K562 (cell line): ENCODE results near the gene LRRC15. TPM values are rescaled to one million over a fixed set of nuclear protein-coding genes. Genes with fewer than 3 reads are reported as not detected.

Source experiments
- ATAC-seq: fragments of 200-7000 bp; cut with Tn5 transposase; 3 replicates; pipeline ENCODE4 v1.9.1; 2020; ENCODE audit warnings: moderate library complexity
- BruUV-seq: library from RNA; stranded (reverse); fragments of 400-500 nt; replicated peaks from 2 replicates; lab custom pipeline; 2021; lab: Mats Ljungman, UMichigan
- CTCF ChIA-PET: fragments of 300-600 bp; formaldehyde crosslinking; extraction: SDS; loops from one replicate; lab custom pipeline; 2021; ENCODE audit warnings: low intra/inter-chr PET ratio; lab: Yijun Ruan, JAX
- POLR2A ChIA-PET: fragments of 300-600, 350-650 bp; sonication (Branson Sonifier 250); formaldehyde crosslinking; extraction: SDS; loops from one replicate; lab custom pipeline; 2021; ENCODE audit warnings: antibody characterized with exemption, inconsistent platforms; lab: Yijun Ruan, JAX
- DNase-seq, 4 experiments: peaks; one replicate each; pipeline versions ENCODE4 v3.0.0 to v3.0.0-alpha.2; 2011 to 2018; ENCODE audit warnings: low spot score in 3 of 4, mixed read lengths in 3 of 4; ENCODE audit errors: extremely low read depth in 1 of 4
- FAIRE-seq: peaks from 2 replicates; lab custom pipeline; 2011; peaks lifted over from hg19 to GRCh38; lab: Jason Lieb, UNC
- H2AFZ ChIP-seq: 2 replicates; pipeline ENCODE4 v1.6.0; 2011; ENCODE audit warnings: low read depth, low read length, control low read depth, inconsistent platforms
- H3K27ac ChIP-seq: fragments of 200-600 bp; 3 replicates; pipeline ENCODE4 v1.8.0; 2011; ENCODE audit warnings: low read depth, mild to moderate bottlenecking, control low read depth, inconsistent platforms, low read length, moderate library complexity, mixed read lengths; ENCODE audit errors: extremely low read depth
- H3K27me3 ChIP-seq, 2 experiments: fragments of 300-600 bp in 1 of 2; 2 replicates in 1 of 2; 3 replicates in 1 of 2; pipeline versions ENCODE4 v1.6.0 to v1.8.0; 2011; ENCODE audit warnings: inconsistent platforms in 2 of 2, low read length in 2 of 2, mild to moderate bottlenecking in 1 of 2, mixed read lengths in 1 of 2, moderate library complexity in 1 of 2; ENCODE audit not compliant: control insufficient read depth in 2 of 2, insufficient read depth in 2 of 2
- H3K36me3 ChIP-seq: fragments of 300-600 bp; 3 replicates; pipeline ENCODE4 v1.8.0; 2011; ENCODE audit warnings: mild to moderate bottlenecking, low read length, inconsistent platforms; ENCODE audit not compliant: control insufficient read depth, insufficient read depth
- H3K4me1 ChIP-seq, 2 experiments: fragments of 200-600 bp in 1 of 2; replicated peaks in 1 of 2; 2 replicates in 1 of 2; 3 replicates in 1 of 2; pipeline versions ENCODE4 v1.5.1 to v1.8.0; 2011; ENCODE audit warnings: inconsistent platforms in 2 of 2, low read length in 2 of 2, mild to moderate bottlenecking in 1 of 2, mixed read lengths in 1 of 2, moderate library complexity in 1 of 2; ENCODE audit not compliant: control insufficient read depth in 2 of 2, insufficient read depth in 2 of 2
- H3K4me2 ChIP-seq: 2 replicates; pipeline ENCODE4 v1.6.1; 2011; ENCODE audit warnings: low read length, control low read depth, inconsistent platforms, mixed read lengths; ENCODE audit not compliant: insufficient read depth
- H3K4me3 ChIP-seq: fragments of 200-600 bp; sonication (generic), shearing (Covaris generic); 2 replicates; pipeline ENCODE4 v1.5.1; 2016; ENCODE audit warnings: control low read depth, inconsistent platforms
- H3K79me2 ChIP-seq: fragments of 200-600 bp; 3 replicates; pipeline ENCODE4 v1.8.0; 2011; ENCODE audit warnings: low read length, inconsistent platforms; ENCODE audit not compliant: control insufficient read depth, insufficient read depth
- H3K9ac ChIP-seq, 2 experiments: 2 replicates each; pipeline versions ENCODE4 v1.6.0 to v1.6.1; 2011; ENCODE audit warnings: low read depth in 2 of 2, low read length in 2 of 2, control low read depth in 1 of 2, inconsistent platforms in 1 of 2, mild to moderate bottlenecking in 1 of 2, mixed read lengths in 1 of 2; ENCODE audit not compliant: insufficient read depth in 1 of 2
- H3K9me1 ChIP-seq: one replicate; pipeline ENCODE4 v1.6.0; 2011; ENCODE audit warnings: inconsistent platforms, mild to moderate bottlenecking, low read length, moderate library complexity; ENCODE audit not compliant: control insufficient read depth, insufficient read depth
- H3K9me3 ChIP-seq: replicated peaks from 2 replicates; pipeline ENCODE4 v1.5.1; 2011; ENCODE audit warnings: low read depth, low read length, inconsistent platforms; ENCODE audit not compliant: control insufficient read depth, insufficient read depth
- H4K20me1 ChIP-seq: replicated peaks from 2 replicates; pipeline ENCODE4 v1.6.1; 2011; ENCODE audit warnings: low read length, inconsistent platforms, mixed read lengths; ENCODE audit not compliant: control insufficient read depth, insufficient read depth
- MEIS2 ChIP-seq: fragments of 450-650 bp; IDR thresholded peaks from 2 replicates; pipeline ENCODE4 v1.6.1; 2014; ENCODE audit warnings: mild to moderate bottlenecking; ENCODE audit not compliant: partially characterized antibody
- SAFB2 ChIP-seq: fragments of 200-400 bp; formaldehyde crosslinking; IDR thresholded peaks from 2 replicates; pipeline ENCODE4 v1.6.1; 2018; ENCODE audit warnings: borderline replicate concordance, low read length, low read depth, moderate library complexity; ENCODE audit not compliant: severe bottlenecking
- WGBS: fragments of 100-300 bp; shearing (Covaris generic); methylation state at CpG from one replicate; pipeline ENCODE4 v1.1.6; 2016; ENCODE audit warnings: low coverage, mixed read lengths; ENCODE audit not compliant: insufficient coverage; ENCODE audit errors: missing lambda C conversion rate; 5-methylcytosine and 5-hydroxymethylcytosine counted together
- in situ Hi-C: fragments of 300-500 bp; cut with MboI; formaldehyde crosslinking; loops from 4 replicates; pipeline ENCODE4 v1.15.0; 2018; ENCODE audit warnings: inconsistent platforms, mixed read lengths
- intact Hi-C: fragments of 100-400 bp; cut with micrococcal nuclease; formaldehyde crosslinking; loops from 2 replicates; pipeline ENCODE4 v1.14.2; 2022
- polyA plus RNA-seq, 8 experiments: library from polyadenylated mRNA; depleted of rRNA in 4 of 8; stranded (reverse) in 5 of 8; unstranded in 3 of 8; fragments of >200 nt; fragmentation: Nextera tagmentation in 2 of 8; fragmentation: Illumina TruSeq in 1 of 8; extraction: Ambion mirVana in 2 of 8; extraction: Trizol in 1 of 8; gene quantifications; 2 replicates each; pipeline versions ENCODE4 v1.2.1 to v1.2.3, GENCODE V29; 2011 to 2014; ENCODE audit warnings: inconsistent platforms in 1 of 8, missing spikeins in 1 of 8
- total RNA-seq, 7 experiments: library from RNA; depleted of rRNA in 6 of 7; stranded (reverse); fragments of >200 nt in 6 of 7; fragmentation: Illumina TruSeq in 2 of 7; extraction: Trizol in 2 of 7; gene quantifications; 2 replicates each; pipeline versions ENCODE4 v1.2.1 to v1.2.3, GENCODE V29; 2011 to 2021; ENCODE audit warnings: low replicate concordance in 1 of 7
- TF ChIP-seq, protein P1 (sequence below): sonication (generic); formaldehyde crosslinking; IDR thresholded peaks from 2 replicates; pipeline ENCODE4 v1.8.0; 2022; ENCODE audit warnings: mild to moderate bottlenecking, missing genetic modification reagents
- TF ChIP-seq, protein P2 (sequence below): sonication (generic); formaldehyde crosslinking; IDR thresholded peaks from 2 replicates; pipeline ENCODE4 v1.9.0; 2022; ENCODE audit warnings: mild to moderate bottlenecking, missing genetic modification reagents
- TF ChIP-seq, protein P3 (sequence below), 2 experiments: IDR thresholded peaks in 1 of 2; conservative IDR thresholded peaks in 1 of 2; 2 replicates each; pipeline ENCODE4 v1.6.1; 2016; ENCODE audit warnings: low read depth in 2 of 2, mild to moderate bottlenecking in 1 of 2, missing compliant biosample characterization in 1 of 2, missing genetic modification characterization in 1 of 2, moderate library complexity in 1 of 2
- TF ChIP-seq, protein P4 (sequence below): fragments of 450-650 bp; IDR thresholded peaks from 2 replicates; pipeline ENCODE4 v1.6.1; 2016

Gene LRRC15
- total and polyA plus RNA-seq, 9 of the 15 experiments (the other 6 are each of a cell fraction or from before 2014, with no cell fraction given), result not detected

DNA sequence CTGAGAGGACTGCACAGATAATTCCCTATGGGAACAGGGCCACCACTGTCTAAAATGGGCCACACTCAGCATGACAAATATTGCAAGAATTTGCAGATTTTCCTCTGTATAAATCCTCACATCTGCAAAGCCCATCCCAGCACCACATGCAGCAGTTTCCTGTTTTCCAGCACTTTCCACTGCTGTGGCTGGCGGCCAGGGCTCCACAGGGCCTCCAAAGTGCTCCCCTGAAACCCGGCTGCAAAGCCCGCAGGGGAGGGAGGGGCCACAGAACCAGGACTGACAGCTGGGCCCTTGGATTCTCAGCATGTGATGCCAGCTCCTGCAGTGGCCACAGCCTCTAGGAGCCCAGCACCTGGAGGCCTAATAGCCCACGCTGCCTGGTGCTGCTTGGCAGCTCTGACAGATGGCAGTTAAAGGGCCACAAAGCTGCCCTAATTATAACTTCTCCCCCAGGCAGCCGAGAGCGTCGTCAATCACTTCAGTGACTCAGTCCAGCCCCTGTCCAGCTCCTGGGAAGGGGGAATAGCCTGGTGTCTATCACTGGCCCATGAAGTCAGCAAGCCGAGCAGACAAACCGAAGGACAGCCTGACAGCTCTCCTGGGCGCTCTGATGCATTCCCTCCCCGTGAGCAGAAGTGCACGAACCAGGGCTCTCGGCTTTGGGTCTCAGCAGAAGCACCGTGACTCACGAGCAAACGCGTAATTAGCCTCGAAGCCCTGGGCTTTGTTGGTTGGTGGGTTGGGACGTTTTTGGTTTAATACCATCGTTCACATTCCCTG, 4.7 kb downstream of the LRRC15 start:
- no peak overlapping the region for H3K4me2 ChIP-seq
- in situ Hi-C loops, result no loop called here
- no peaks in the 10 kb centered on the region for H3K36me3 ChIP-seq
- peak; percentile 11; the same call in 2 of the 3 replicates for ATAC-seq
- no peaks in the 10 kb centered on the region for H3K9me1 ChIP-seq
- no peak overlapping the region for H3K4me3 ChIP-seq
- H3K9me3 ChIP-seq, result no peaks in the 10 kb centered on the region
- POLR2A ChIA-PET, result interaction anchor here (0.7 to 1.5 kb wide), 3 partner anchors 9 to 16 kb away, joined by 3 to 6 read pairs (median 4); no protein-coding TSS in a partner anchor
- no peak for DNase-seq
- TF ChIP-seq MEIS2 (peak; percentile 59), SAFB2 (no peak)
- TF ChIP-seq, protein P1, sequence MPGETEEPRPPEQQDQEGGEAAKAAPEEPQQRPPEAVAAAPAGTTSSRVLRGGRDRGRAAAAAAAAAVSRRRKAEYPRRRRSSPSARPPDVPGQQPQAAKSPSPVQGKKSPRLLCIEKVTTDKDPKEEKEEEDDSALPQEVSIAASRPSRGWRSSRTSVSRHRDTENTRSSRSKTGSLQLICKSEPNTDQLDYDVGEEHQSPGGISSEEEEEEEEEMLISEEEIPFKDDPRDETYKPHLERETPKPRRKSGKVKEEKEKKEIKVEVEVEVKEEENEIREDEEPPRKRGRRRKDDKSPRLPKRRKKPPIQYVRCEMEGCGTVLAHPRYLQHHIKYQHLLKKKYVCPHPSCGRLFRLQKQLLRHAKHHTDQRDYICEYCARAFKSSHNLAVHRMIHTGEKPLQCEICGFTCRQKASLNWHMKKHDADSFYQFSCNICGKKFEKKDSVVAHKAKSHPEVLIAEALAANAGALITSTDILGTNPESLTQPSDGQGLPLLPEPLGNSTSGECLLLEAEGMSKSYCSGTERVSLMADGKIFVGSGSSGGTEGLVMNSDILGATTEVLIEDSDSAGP (CRISPR knock-in tag), result no peak
- TF ChIP-seq, protein P2, sequence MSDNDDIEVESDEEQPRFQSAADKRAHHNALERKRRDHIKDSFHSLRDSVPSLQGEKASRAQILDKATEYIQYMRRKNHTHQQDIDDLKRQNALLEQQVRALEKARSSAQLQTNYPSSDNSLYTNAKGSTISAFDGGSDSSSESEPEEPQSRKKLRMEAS (CRISPR knock-in tag), result 0 out of 2 replicates have a peak, but pooled peaks have one; percentile 16
- TF ChIP-seq, protein P3, sequence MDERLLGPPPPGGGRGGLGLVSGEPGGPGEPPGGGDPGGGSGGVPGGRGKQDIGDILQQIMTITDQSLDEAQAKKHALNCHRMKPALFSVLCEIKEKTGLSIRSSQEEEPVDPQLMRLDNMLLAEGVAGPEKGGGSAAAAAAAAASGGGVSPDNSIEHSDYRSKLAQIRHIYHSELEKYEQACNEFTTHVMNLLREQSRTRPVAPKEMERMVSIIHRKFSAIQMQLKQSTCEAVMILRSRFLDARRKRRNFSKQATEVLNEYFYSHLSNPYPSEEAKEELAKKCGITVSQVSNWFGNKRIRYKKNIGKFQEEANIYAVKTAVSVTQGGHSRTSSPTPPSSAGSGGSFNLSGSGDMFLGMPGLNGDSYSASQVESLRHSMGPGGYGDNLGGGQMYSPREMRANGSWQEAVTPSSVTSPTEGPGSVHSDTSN (CRISPR knock-in tag; IDR thresholded peaks at IDR 0.05; ENCODE audit: low read depth), result no peak
- TF ChIP-seq, protein P3 (tag; conservative IDR thresholded peaks at IDR 0.05; ENCODE audit: low read depth), result no peak; the same call in 1 of the 2 replicates
- TF ChIP-seq, protein P4, sequence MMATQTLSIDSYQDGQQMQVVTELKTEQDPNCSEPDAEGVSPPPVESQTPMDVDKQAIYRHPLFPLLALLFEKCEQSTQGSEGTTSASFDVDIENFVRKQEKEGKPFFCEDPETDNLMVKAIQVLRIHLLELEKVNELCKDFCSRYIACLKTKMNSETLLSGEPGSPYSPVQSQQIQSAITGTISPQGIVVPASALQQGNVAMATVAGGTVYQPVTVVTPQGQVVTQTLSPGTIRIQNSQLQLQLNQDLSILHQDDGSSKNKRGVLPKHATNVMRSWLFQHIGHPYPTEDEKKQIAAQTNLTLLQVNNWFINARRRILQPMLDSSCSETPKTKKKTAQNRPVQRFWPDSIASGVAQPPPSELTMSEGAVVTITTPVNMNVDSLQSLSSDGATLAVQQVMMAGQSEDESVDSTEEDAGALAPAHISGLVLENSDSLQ, result 0 out of 2 replicates have a peak, but pooled peaks have one; percentile 37
- CTCF ChIA-PET, result no interaction called here
- H3K27me3 ChIP-seq, result peaks cover 70 to 93% of the 10 kb centered on the region in 2 experiments
- intact Hi-C loops, result no loop called here
- FAIRE-seq, result no peak
- no peak overlapping the region for H3K9ac ChIP-seq
- WGBS, result 2% methylated on average over 18 of the region's 20 CpGs
- no peak overlapping the region for H2AFZ ChIP-seq
- H3K27ac ChIP-seq, result no peak overlapping the region
- H3K79me2 ChIP-seq, result no peaks in the 10 kb centered on the region
- no TSS peak for BruUV-seq
- H4K20me1 ChIP-seq, result 0 out of 2 replicates have a peak, but pooled peaks cover 8% of the 10 kb centered on the region
- peaks cover 0 to 3% of the 10 kb centered on the region in 2 experiments; a peak in 2 of 5 replicates for H3K4me1 ChIP-seq
